NCI-H226 (cell line): Measurements from ENCODE around the gene ANGEL1.

Source experiments
- DNase-seq: peaks from one replicate; pipeline ENCODE4 v3.0.0-alpha.2; 2015

ANGEL1 gene

GRCh38 chr14:76778546-76779215 lies 34.0 kb downstream of the ANGEL1 start:
- no peak for DNase-seq

DNA sequence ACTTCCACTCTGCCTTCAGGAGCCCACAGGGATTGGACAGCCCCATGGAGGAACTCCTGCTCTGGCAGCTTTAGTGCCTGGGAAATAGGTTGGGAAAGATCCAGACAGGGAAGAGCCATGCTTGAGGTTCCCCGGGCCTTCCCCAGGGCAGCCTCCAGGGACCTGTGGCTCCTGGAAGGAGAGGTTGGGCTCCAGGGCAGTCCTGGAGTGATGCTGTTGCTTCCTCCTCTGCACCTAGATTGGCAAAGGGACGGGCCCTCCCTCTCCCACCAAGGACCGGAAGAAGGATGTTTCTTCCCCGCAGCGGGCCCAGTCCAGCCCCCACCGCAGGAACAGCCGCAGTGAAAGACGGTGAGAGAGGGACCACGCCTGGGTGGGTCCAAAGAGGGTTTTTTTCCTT lies 35.0 kb downstream of the ANGEL1 start:
- DNase-seq: no peak

DNA sequence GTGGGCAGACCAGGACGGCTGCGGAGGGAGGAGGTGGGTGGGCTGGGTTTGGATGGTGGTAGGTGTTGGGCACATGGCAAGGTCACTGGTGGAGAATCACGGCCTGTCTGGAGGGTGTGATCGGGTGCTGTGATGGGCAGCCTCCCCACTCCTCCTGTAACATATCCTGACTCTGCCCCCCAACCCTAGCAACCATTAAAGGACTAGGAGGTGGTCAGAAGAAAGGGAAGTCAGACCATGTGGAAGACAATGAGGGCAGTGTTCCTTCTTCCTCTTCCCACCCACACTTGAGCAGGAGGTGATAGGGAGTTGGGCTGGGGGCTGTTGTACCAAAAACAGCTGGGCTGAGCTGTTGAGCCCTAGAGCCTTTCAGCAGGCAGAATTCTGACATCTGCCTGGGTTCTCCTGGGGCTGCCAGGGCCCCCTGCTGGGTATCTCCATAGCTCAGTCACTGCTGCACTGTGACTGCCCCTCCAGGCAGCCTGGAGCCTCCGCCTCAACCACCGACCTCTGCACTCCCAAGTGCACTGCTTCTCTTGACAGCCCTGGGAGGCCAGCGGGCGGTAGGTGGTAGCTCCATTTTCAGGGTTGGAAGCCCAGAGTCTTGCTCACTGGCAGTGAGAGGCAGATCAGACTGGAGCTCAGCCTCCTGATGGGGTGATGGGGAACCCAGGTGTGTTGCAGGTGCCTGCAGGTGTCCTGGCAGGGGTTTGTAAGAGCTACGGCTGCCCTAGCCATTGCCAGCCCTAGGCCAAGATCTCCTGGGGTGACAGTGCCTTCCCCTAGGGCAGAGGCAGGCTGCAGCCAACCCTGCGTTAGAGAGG lies 36.0 kb downstream of the ANGEL1 start:
- DNase-seq: no peak

DNA sequence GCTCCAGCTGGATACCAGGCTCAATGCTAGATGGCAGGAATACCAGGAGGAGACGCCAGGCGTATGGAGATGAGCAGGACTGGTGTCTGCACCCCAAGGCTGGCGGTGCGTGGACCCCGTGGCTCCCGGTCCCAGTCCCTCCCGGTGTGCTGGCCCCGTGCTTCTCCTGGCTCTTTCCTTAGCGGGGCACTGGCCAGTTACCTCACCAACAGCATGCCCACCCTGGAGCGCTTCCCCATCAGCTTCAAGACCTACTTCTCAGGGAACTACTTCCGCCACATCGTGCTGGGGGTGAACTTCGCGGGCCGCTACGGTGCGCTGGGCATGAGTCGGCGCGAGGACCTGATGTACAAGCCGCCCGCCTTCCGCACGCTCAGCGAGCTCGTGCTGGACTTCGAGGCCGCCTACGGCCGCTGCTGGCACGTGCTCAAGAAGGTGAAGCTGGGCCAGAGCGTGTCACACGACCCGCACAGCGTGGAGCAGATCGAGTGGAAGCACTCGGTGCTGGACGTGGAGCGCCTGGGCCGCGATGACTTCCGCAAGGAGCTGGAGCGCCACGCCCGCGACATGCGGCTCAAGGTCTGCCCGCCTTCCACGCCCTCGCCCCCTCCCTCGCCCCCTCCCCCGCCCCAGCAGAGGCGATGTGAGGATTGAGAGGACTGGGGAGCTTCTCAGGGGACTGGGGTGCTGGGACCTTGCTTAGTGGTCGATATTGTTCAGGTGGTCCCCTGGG lies 36.8 kb downstream of the ANGEL1 start:
- DNase-seq: no peak

DNA sequence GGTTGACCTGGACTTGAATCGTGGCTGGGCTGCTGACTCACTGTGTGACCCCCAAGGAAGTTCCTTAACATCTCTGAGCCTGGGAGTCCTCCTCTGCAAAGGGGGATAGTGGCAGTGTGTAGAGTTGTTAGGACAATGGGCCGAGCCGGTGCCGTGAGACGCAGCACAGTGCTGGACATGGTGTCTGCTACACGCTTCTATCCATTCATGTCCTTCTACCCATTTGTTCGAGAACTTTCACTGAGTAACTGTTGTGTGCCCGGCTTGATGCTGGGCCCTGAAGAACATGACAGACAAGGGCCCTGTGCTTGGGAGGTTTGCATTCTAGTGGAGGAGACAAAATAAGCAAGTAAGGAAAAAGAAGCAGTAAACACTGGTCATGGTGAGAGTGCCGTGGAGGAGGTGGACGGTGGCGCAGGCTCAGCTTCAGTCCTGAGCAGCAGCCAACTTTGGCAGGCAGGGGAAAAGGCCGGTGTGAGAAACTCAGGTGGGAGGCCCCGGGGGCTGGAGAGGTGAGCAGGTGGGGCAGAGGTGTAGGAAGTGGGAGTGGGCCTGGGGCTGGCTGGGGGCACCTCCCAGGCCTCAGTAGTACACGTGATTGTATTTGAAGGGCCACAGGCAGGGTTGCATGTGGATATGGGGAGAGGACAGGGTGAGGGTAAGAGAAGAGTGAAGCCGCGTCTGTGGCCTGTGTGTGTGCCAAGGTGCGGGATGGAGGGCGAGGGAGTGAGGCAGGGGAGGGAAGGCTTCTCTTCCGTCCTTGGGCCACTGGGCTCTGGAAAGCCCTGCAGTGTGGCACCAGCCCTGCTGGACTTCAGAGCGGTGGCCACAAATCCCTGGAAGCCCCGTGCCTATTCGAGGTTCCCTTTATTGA lies 37.6 kb downstream of the ANGEL1 start:
- no peak for DNase-seq

DNA sequence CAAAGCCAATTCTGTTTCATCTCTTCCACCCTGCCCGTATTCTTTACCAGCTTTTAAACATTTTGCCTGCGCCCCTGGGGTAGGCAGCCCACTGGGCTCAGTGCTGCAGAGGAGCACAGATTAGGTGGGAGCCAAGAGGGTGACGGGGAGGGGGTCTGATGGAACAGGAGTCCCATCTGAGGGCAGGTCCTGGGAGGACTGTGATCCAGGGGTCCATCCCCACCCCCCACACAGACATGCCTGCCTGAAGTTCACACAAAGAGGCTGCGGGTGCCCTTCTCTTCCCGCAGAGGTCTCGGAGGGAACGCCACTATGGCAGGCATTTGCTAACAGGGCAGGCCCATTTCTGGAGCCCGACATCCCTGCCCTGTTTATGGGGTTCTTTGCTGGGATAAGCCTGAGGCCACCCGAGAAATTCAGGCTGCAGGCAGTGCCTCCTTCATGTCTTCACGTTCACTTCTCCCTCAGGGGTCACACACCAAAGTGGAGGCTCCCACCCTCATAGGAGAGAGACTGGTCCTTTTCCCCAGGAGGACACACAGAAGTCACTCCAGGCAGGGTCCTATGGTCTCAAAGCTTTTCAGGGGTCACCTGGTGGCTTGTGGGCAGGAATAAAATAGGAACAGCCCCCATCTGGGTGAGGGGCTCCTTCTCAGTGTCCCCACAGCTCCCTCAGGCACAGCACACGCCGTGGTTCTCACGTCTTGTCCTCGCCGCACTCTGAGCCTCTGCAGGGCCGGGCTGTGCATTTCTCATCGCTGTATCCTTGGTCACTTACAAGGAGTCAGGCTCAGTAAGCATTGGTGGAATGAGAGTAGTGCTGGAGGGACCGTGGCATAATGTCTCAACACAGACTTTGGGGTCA lies 38.5 kb downstream of the ANGEL1 start:
- no peak for DNase-seq

DNA sequence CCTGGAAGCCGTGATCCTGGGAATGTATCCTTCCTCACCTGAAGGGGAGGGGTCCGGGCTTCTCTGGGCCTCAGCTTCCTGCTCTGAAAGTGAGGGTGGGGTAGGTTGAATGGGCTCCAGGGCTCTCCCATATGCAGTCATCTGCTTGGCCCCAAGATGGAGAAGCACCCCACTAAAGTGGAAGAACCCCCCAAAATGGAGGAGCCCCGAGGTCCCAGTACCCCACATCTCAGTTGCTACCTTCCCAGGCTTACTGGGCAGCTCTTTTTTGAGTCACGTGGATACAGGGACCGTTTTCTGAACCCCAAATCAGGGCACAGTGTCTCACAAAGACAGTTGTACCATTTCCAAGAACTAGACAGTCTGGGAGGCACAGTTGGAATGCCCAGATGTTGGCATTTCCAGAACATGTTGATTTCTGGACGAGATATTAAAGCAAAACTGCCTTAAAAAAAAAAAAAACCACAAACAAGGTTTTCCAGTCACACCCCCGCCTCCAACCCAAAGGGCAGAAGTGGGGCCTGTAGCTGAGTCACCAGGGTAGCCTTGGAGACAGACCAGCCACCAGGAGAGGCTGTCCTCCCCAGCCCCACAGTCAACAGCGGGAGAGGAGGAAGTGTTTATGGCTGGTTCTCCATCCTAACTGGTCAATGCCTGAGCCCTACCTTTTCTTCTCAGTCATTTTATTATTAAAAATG lies 39.3 kb downstream of the ANGEL1 start:
- peak; percentile 48 for DNase-seq

DNA sequence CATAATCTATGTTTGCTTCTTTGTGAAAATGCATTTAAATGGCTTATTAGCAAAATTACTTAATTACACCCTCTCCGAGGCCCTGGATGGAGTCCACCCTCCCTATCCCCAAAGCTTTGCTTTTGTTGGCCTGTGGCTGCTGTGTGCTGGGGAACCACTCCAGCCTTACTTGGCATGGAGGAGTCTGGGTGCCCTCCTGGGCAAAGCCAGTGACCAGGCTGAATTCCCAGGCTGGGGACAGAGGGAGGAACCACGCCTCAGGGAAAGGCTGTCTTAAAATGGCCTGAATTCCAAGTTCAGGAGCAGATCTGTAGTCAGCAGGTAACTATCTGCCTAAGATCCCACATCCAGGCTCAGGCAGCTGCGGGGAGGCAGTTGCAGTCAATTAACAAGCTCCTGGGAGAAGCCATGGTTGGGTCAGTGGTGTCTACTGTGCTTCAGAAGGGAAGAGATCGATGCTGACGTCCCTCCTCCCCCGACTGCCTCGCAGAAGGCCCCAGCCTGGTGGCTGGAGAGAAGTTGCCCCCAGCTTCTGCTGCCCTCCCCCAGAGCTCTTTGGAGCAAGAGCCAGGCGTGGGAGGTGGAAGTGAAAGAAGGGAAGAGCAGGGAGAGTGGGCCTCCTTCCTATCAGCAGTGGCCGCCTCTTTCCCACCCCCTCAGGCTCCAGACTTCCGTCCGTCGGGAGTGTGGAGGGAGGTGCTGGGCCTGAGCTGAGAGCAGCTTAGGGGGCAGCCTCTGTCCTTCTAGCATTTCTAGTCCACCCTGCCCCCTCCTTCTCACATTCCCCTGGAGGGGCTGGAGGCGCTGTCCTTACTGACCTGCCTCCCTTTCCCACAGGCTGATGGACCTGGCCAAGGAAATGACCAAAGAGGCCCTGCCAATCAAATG lies 40.1 kb downstream of the ANGEL1 start:
- peak; percentile 57 for DNase-seq

- DNase-seq: no peak
Observed at GRCh38 chr14:76771437-76771980, 41.2 kb downstream of the ANGEL1 start.

DNA sequence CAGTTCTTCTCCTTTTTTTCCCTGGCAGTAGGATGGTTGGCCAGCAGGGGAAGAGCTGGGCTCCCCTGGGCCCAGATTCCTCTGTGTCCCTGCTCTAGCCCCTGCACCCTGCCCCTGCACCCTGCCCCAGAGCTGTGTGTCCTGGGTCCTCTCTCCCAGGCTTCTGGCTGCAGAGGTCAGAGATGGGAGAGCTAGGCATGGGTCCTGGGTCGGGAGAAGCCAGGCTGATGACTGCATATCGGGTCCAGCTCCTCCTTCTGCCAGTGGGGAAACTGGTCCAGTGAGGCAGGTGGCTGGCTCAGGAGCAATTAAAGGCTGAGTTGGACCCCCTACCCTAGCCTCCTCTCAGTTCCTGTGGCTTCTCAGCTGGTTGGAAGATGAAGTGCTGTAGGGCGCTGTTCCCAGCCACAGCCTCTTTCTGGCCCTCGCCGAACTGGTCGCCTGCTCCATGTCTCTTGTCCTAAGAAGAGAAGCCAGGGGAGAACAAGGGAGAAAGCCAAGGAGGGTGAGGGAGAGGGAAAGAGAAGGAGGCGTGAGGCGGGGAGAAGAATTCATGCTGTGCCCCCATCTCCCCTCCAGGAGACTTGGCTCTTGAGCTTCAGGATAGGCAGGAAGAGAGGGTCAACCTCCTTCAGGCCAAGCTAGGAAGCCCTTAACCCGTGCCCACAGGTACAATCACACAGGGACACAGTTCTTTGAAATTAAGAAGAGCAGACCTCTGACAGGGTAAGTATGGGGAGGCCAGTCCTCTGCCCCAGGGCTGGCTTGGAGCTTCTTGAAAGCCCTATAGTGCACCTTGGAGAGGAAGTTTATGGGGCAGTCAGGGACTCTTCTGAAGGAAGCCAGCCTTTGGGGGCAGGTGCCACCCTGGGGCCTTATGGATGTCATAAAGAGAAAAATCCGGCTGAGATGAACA lies 41.9 kb downstream of the ANGEL1 start:
- no peak for DNase-seq

DNA sequence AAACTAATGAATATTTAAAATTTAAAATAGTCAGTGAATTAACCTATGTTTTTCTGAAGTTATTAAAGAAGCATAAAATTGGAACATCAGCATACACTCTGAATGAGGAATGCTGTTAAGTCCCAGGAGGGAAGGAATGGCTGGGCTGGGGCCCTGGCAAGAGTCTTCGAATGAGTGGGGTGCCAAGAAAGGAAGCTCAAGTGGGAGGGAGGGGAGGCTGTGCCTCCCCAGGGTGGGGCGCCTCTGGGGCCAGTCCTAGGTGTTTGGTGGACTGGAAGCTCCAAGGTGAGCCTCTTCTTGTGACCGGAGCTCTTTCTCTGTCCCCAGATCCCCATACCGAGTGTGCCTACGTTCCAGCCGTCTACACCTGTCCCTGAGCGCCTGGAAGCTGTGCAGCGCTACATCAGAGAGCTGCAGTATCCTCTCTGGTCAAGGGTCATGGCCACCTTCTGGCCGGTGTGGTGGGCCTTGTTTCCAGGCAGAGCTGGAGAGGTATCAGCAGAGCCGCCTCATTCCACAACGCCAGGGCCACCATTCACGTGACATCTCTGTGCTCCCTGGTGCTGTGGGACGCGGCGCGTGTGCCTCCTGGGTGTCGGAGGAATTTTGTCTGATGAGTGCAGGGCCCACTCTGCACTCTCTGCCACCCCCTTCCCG lies 42.9 kb downstream of the ANGEL1 start:
- no peak for DNase-seq

- DNase-seq: no peak
Observed at GRCh38 chr14:76768671-76769500, 43.8 kb downstream of the ANGEL1 start.

DNA sequence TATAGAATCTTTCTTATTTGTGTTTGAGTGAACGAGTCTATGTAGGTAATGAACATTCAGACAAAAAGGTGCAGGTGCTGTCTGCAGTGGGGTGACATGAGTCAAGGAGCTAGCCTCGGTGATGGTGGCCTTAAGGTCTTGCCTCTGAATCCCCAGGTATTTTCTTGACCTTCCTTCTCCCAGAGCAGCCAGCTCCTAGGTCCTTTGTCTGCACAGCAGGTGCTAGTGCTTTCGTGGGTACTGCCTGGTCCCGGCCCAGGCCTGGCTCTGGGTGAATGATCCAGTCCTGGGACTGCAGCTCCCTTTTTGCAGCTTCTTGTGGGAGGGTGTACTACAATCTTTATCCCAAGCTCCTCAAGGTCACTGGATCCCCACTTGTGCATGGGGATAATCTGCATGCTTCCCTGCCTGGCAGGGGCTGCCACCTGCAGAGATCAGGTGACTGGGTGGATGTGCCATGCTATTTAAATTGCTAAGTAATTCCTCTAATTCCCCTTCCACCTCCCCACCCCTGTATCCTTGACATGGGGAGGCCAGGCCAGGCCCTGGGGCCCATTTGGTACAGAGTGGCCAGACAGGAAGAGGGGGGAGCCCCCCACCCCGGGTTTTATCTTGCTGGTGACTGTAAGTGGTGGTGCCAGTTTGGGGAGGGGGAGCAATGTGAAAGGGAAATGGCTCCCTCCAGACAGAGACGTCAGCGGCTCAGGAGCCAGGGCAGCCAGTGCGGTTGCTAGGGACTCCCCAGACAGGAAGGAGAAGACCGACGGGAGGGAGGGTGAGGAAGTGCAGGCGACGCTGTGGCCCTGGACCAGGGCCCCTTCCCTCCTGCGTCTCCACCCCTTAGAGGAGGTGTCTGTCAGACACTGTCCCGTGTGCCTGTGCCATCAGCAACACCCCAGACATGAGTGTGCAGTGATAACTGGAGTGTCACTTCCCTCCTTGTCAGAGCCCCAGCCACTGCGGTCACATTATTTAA lies 44.7 kb downstream of the ANGEL1 start:
- DNase-seq: no peak

- DNase-seq: no peak
Observed at GRCh38 chr14:76765461-76765931, 47.2 kb downstream of the ANGEL1 start.
